HCT116 (cell line): ENCODE measurements around the gene MAOB. TPM values are rescaled to one million over a fixed set of nuclear protein-coding genes. Genes with fewer than 3 reads are reported as not detected.

Experiments
- ATAC-seq: fragments of 200-7000 bp; cut with Tn5 transposase; 2 replicates; pipeline ENCODE4 v1.9.1; 2020; ENCODE audit warnings: mild to moderate bottlenecking, moderate library complexity
- BruUV-seq: library from RNA; stranded (reverse); fragments of 400-500 nt; replicated peaks from 2 replicates; lab custom pipeline; 2021; lab: Mats Ljungman, UMichigan
- CTCF ChIA-PET: fragments of 300-600 bp; sonication (Branson Sonifier 250); formaldehyde crosslinking; loops from one replicate; lab custom pipeline; 2021; ENCODE audit warnings: antibody characterized with exemption; lab: Charles Lee
- POLR2A ChIA-PET: fragments of 300-600, 350-600 bp; sonication (Branson Sonifier 250); formaldehyde crosslinking; loops from one replicate; lab custom pipeline; 2021; ENCODE audit warnings: antibody characterized with exemption; lab: Charles Lee
- RAD21 ChIA-PET, 2 experiments: fragments of 300-600 bp; sonication (Branson Sonifier 250); formaldehyde crosslinking; loops; one replicate each; lab custom pipeline; 2023; ENCODE audit warnings: low total read pairs in 2 of 2; ENCODE audit not compliant: uncharacterized antibody in 2 of 2, unreplicated experiment in 2 of 2, low non-redundant PET in 1 of 2; lab: Charles Lee
- DNase-seq: peaks from one replicate; pipeline ENCODE4 v3.0.0-alpha.2; 2010; ENCODE audit warnings: low read depth, low spot score
- H2AFZ ChIP-seq: fragments of 200-600 bp; shearing (Covaris generic), sonication (generic); 2 replicates; pipeline ENCODE4 v1.6.1; 2017; ENCODE audit warnings: low read depth, mixed run types, mixed read lengths, antibody characterized with exemption, low read length; ENCODE audit not compliant: poor library complexity, severe bottlenecking
- H3K27ac ChIP-seq: 2 replicates; pipeline ENCODE4 v1.5.1; 2012; ENCODE audit warnings: low read depth, low read length
- H3K27me3 ChIP-seq: fragments of 200-600 bp; sonication (generic); 2 replicates; pipeline ENCODE4 v1.6.1; 2016; ENCODE audit warnings: mixed run types, low read length, mixed read lengths; ENCODE audit not compliant: insufficient read depth
- H3K36me3 ChIP-seq, 2 experiments: fragments of 200-500 bp in 1 of 2; fragments of 200-600 bp in 1 of 2; sonication (Bioruptor generic) in 1 of 2; sonication (generic) in 1 of 2; 2 replicates each; pipeline versions ENCODE4 v1.5.1 to v1.6.1; 2014 to 2016; ENCODE audit warnings: low read length in 2 of 2, inconsistent platforms in 1 of 2, mixed read lengths in 1 of 2, mixed run types in 1 of 2; ENCODE audit not compliant: insufficient read depth in 2 of 2, control insufficient read depth in 1 of 2
- H3K4me1 ChIP-seq, 2 experiments: fragments of 200-600 bp in 1 of 2; sonication (generic) in 1 of 2; 2 replicates each; pipeline versions ENCODE4 v1.5.1 to v1.6.1; 2012 to 2017; ENCODE audit warnings: low read length in 2 of 2, inconsistent platforms in 1 of 2, mild to moderate bottlenecking in 1 of 2, mixed read lengths in 1 of 2, mixed run types in 1 of 2, moderate library complexity in 1 of 2; ENCODE audit not compliant: insufficient read depth in 2 of 2, control insufficient read depth in 1 of 2
- H3K4me2 ChIP-seq: fragments of 200-600 bp; sonication (generic); 2 replicates; pipeline ENCODE4 v1.6.1; 2017; ENCODE audit warnings: mixed run types, low read length, mixed read lengths
- H3K4me3 ChIP-seq, 2 experiments: fragments of 200-600 bp in 1 of 2; sonication (generic) in 1 of 2; replicated peaks in 1 of 2; 2 replicates each; pipeline ENCODE4 v1.5.1; 2011 to 2016; ENCODE audit warnings: low read length in 2 of 2, control low read depth in 1 of 2, low read depth in 1 of 2, mild to moderate bottlenecking in 1 of 2, mixed read lengths in 1 of 2, mixed run types in 1 of 2
- H3K79me2 ChIP-seq: fragments of 200-600 bp; sonication (generic); 2 replicates; pipeline ENCODE4 v1.6.1; 2017; ENCODE audit warnings: mild to moderate bottlenecking, mixed run types, low read length, moderate library complexity, mixed read lengths; ENCODE audit not compliant: insufficient read depth
- H3K9ac ChIP-seq: fragments of 200-600 bp; sonication (generic); 2 replicates; pipeline ENCODE4 v1.6.1; 2016; ENCODE audit warnings: low read length, mixed read lengths
- H3K9me2 ChIP-seq: fragments of 200-600 bp; sonication (generic), shearing (Covaris generic); 2 replicates; pipeline ENCODE4 v1.6.1; 2017; ENCODE audit warnings: mixed run types, mild to moderate bottlenecking, moderate library complexity; ENCODE audit not compliant: insufficient read depth
- H3K9me3 ChIP-seq, 2 experiments: fragments of 200-500 bp in 1 of 2; fragments of 200-600 bp in 1 of 2; sonication (Bioruptor generic) in 1 of 2; sonication (generic) in 1 of 2; 2 replicates each; pipeline ENCODE4 v1.6.1; 2014 to 2017; ENCODE audit warnings: low read length in 2 of 2, mixed read lengths in 2 of 2, inconsistent platforms in 1 of 2, low read depth in 1 of 2, mild to moderate bottlenecking in 1 of 2, mixed run types in 1 of 2, moderate library complexity in 1 of 2; ENCODE audit not compliant: control insufficient read depth in 1 of 2, insufficient read depth in 1 of 2
- H4K20me1 ChIP-seq: fragments of 200-600 bp; sonication (generic), shearing (Covaris generic); 2 replicates; pipeline ENCODE4 v1.6.1; 2017; ENCODE audit warnings: mixed run types, mild to moderate bottlenecking, moderate library complexity; ENCODE audit not compliant: insufficient read depth
- ELF1 ChIP-seq: IDR thresholded peaks from 2 replicates; pipeline ENCODE4 v1.6.1; 2012; ENCODE audit warnings: low read depth, borderline replicate concordance
- EZH2 ChIP-seq: fragments of 200-600 bp; sonication (generic); IDR thresholded peaks from 2 replicates; pipeline ENCODE4 v1.6.1; 2017; ENCODE audit warnings: antibody characterized with exemption, mixed run types
- EZH2phosphoT487 ChIP-seq: fragments of 200-600 bp; IDR thresholded peaks from 2 replicates; pipeline ENCODE4 v1.6.1; 2018; ENCODE audit warnings: antibody characterized with exemption, borderline replicate concordance
- FOSL1 ChIP-seq: IDR thresholded peaks from 2 replicates; pipeline ENCODE4 v1.6.1; 2012; ENCODE audit warnings: low read depth
- JUND ChIP-seq: IDR thresholded peaks from 2 replicates; pipeline ENCODE4 v1.6.1; 2012
- POLR2A ChIP-seq: IDR thresholded peaks from 2 replicates; pipeline ENCODE4 v1.7.0; 2011; ENCODE audit warnings: borderline replicate concordance; ENCODE audit not compliant: insufficient read depth, insufficient read length; ENCODE audit errors: extremely low read depth
- POLR2AphosphoS5 ChIP-seq: IDR thresholded peaks from 2 replicates; pipeline ENCODE4 v1.6.1; 2011; ENCODE audit warnings: mild to moderate bottlenecking, low read depth, low read length, moderate library complexity
- RAD21 ChIP-seq: IDR thresholded peaks from 2 replicates; pipeline ENCODE4 v1.6.1; 2012; ENCODE audit warnings: low read depth, mild to moderate bottlenecking
- SIN3A ChIP-seq: IDR thresholded peaks from 2 replicates; pipeline ENCODE4 v1.6.1; 2012; ENCODE audit warnings: low read depth
- SRF ChIP-seq: IDR thresholded peaks from 2 replicates; pipeline ENCODE4 v1.6.1; 2012; ENCODE audit warnings: low read depth
- TCF7L2 ChIP-seq: IDR thresholded peaks from 2 replicates; pipeline ENCODE4 v1.7.0; 2011; ENCODE audit warnings: borderline replicate concordance, inconsistent platforms; ENCODE audit not compliant: insufficient read depth, insufficient read length; ENCODE audit errors: extremely low read depth
- ZBTB33 ChIP-seq: IDR thresholded peaks from 2 replicates; pipeline ENCODE4 v1.6.1; 2011; ENCODE audit warnings: mild to moderate bottlenecking, low read length, moderate library complexity; ENCODE audit not compliant: insufficient replicate concordance; ENCODE audit errors: extremely low read depth
- ZFX ChIP-seq: fragments of 450-650 bp; IDR thresholded peaks from 2 replicates; pipeline ENCODE4 v1.6.1; 2017
- ZNF274 ChIP-seq: fragments of 200-500 bp; sonication (Bioruptor generic); IDR thresholded peaks from 2 replicates; pipeline ENCODE4 v1.6.1; 2014; ENCODE audit warnings: mild to moderate bottlenecking, low read depth, low read length, inconsistent platforms
- intact Hi-C: fragments of 100-400 bp; cut with micrococcal nuclease; formaldehyde crosslinking; loops from 2 replicates; pipeline ENCODE4 v1.10.0; 2022
- total RNA-seq: library from RNA; stranded (reverse); gene quantifications from one replicate; pipeline ENCODE4 v1.2.1, GENCODE V29; 2021; ENCODE audit not compliant: unreplicated experiment
- TF ChIP-seq, protein P1 (sequence below), 3 experiments: fragments of 200-600 bp in 1 of 3; sonication (generic) in 1 of 3; IDR thresholded peaks in 2 of 3; conservative IDR thresholded peaks in 1 of 3; 2 replicates each; pipeline ENCODE4 v1.5.1; 2012 to 2017; ENCODE audit warnings: low read depth in 2 of 3, low read length in 2 of 3, antibody characterized with exemption in 1 of 3, borderline replicate concordance in 1 of 3, control low read depth in 1 of 3, mild to moderate bottlenecking in 1 of 3, mixed read lengths in 1 of 3, mixed run types in 1 of 3, moderate library complexity in 1 of 3; ENCODE audit not compliant: insufficient read depth in 1 of 3

MAOB gene
- total RNA-seq, 1 experiment from 2014 or later, result 28.2 TPM

- CTCF ChIA-PET, result no interaction called here
- H3K4me2 ChIP-seq, result no peak overlapping the region
- no peak overlapping the region for H2AFZ ChIP-seq
- no peaks in the 10 kb centered on the region for H3K79me2 ChIP-seq
- no peaks in the 10 kb centered on the region for H3K9me3 ChIP-seq
- H3K27ac ChIP-seq, result no peak overlapping the region
- H3K27me3 ChIP-seq, result no peaks in the 10 kb centered on the region
- H3K36me3 ChIP-seq, result no peaks in the 10 kb centered on the region
- H3K4me3 ChIP-seq, result no peak overlapping the region
- no peak for TF ChIP-seq POLR2AphosphoS5
- no peak for TF ChIP-seq ELF1
- TF ChIP-seq ZFX, result no peak
- no peak for TF ChIP-seq RAD21
- TF ChIP-seq, protein P1, sequence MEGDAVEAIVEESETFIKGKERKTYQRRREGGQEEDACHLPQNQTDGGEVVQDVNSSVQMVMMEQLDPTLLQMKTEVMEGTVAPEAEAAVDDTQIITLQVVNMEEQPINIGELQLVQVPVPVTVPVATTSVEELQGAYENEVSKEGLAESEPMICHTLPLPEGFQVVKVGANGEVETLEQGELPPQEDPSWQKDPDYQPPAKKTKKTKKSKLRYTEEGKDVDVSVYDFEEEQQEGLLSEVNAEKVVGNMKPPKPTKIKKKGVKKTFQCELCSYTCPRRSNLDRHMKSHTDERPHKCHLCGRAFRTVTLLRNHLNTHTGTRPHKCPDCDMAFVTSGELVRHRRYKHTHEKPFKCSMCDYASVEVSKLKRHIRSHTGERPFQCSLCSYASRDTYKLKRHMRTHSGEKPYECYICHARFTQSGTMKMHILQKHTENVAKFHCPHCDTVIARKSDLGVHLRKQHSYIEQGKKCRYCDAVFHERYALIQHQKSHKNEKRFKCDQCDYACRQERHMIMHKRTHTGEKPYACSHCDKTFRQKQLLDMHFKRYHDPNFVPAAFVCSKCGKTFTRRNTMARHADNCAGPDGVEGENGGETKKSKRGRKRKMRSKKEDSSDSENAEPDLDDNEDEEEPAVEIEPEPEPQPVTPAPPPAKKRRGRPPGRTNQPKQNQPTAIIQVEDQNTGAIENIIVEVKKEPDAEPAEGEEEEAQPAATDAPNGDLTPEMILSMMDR (IDR thresholded peaks at IDR 0.05 in 2 of 3, conservative IDR thresholded peaks at IDR 0.05 in 1 of 3; ENCODE audit: borderline replicate concordance in 1 of 3, insufficient read depth in 1 of 3, low read depth in 2 of 3, low read length in 2 of 3), result no peak
- TF ChIP-seq TCF7L2, result no peak
- no peak for TF ChIP-seq EZH2
- TF ChIP-seq JUND, result no peak
- no peak for TF ChIP-seq SRF
- no peak for TF ChIP-seq SIN3A
- TF ChIP-seq ZBTB33, result no peak
- no peak for TF ChIP-seq POLR2A
- TF ChIP-seq ZNF274, result no peak
- no peak for TF ChIP-seq FOSL1
- no peak for TF ChIP-seq EZH2phosphoT487
- H3K9me2 ChIP-seq, result no peaks in the 10 kb centered on the region
- intact Hi-C loops, result no loop called here
- DNase-seq (no peak), ATAC-seq (no peak)
- RAD21 ChIA-PET, result no interaction called here
- H3K9ac ChIP-seq, result no peak overlapping the region
- BruUV-seq, result no TSS peak
- no peaks in the 10 kb centered on the region for H4K20me1 ChIP-seq
- H3K4me1 ChIP-seq, result no peaks in the 10 kb centered on the region
- POLR2A ChIA-PET, result no interaction called here
Measured at GRCh38 chrX:43846558-43846957, 35.7 kb downstream of the MAOB start.
